Activated CD4-positive, alpha-beta T cell treated with anti-CD3 and anti-CD28 coated beads for 36 hours (primary cell): Measurements from ENCODE around the gene BRD2. TPM values are rescaled to one million over a fixed set of nuclear protein-coding genes. Genes with fewer than 3 reads are reported as not detected.
A peak's percentile ranks its signal among the peaks of the same experiment; 100 is the strongest.

Source experiments
- ATAC-seq: fragments of 200-7000 bp; cut with Tn5 transposase; one replicate; pipeline ENCODE4 v1.10.0; 2021; ENCODE audit warnings: mild to moderate bottlenecking, moderate library complexity
- CTCF ChIA-PET: fragments of 350-600 bp; sonication (Branson Sonifier 250); formaldehyde crosslinking; loops from one replicate; lab custom pipeline; 2021; ENCODE audit warnings: antibody characterized with exemption; lab: Charles Lee
- POLR2A ChIA-PET: fragments of 350-600 bp; sonication (Branson Sonifier 250); formaldehyde crosslinking; loops from one replicate; lab custom pipeline; 2021; ENCODE audit warnings: antibody characterized with exemption, inconsistent platforms; lab: Charles Lee
- DNase-seq: peaks from one replicate; pipeline ENCODE4 v3.0.0-alpha.2; 2020
- H3K27ac Mint-ChIP-seq: one replicate; pipeline ENCODE4 v1.8.0; 2021; ENCODE audit warnings: mixed read lengths
- H3K27me3 Mint-ChIP-seq: one replicate; pipeline ENCODE4 v1.8.0; 2021; ENCODE audit warnings: mixed read lengths
- H3K36me3 Mint-ChIP-seq: one replicate; pipeline ENCODE4 v1.8.0; 2021; ENCODE audit warnings: low read depth, mixed read lengths
- H3K4me1 Mint-ChIP-seq: one replicate; pipeline ENCODE4 v1.8.0; 2021; ENCODE audit warnings: mixed read lengths
- H3K4me3 Mint-ChIP-seq: one replicate; pipeline ENCODE4 v1.8.0; 2021; ENCODE audit warnings: mild to moderate bottlenecking, moderate library complexity, mixed read lengths
- H3K9me3 Mint-ChIP-seq: one replicate; pipeline ENCODE4 v1.8.0; 2021; ENCODE audit warnings: low read depth, mixed read lengths
- intact Hi-C, 2 experiments: fragments of 100-400 bp; cut with DNase I in 1 of 2; cut with micrococcal nuclease in 1 of 2; formaldehyde crosslinking; loops; one replicate each; pipeline versions ENCODE4 v1.14.2 to v1.15.1; 2022 to 2024; cut with DNase I, micrococcal nuclease
- total RNA-seq, 2 experiments: library from RNA; stranded (reverse); gene quantifications; one replicate each; pipeline ENCODE4 v1.2.3, GENCODE V29; 2021

The BRD2 gene
- total RNA-seq, 2 experiments from 2014 or later = 230 to 338 TPM

DNA sequence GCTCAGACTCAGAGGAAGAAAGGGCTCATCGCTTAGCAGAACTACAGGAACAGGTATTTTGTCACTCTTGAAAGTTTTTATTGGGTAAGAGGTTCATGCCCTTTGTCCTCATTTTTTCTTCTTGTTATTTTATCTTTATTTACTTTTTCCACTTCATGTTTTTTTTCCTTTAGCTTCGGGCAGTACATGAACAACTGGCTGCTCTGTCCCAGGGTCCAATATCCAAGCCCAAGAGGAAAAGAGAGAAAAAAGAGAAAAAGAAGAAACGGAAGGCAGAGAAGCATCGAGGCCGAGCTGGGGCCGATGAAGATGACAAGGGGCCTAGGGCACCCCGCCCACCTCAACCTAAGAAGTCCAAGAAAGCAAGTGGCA is 9.5 kb downstream of the BRD2 start:
- ATAC-seq (no peak), DNase-seq (no peak)
- intact Hi-C loops = loop anchor here (10.0 kb wide), 2 partner anchors 783 to 1003 kb away; partner anchors contain the start of genes DXO (in 1 of the 2), GPSM3 (in 1 of the 2) and PBX2 (in 1 of the 2)
- H3K4me1 Mint-ChIP-seq = peaks cover 39% of the 10 kb centered on the region
- CTCF ChIA-PET = interaction anchor here (1.1 to 13.4 kb wide), 4 partner anchors 10 to 92 kb away, joined by 3 to 197 read pairs (median 4); partner anchors contain the start of genes BRD2 and HLA-DMA
- H3K27me3 Mint-ChIP-seq = no peaks in the 10 kb centered on the region
- POLR2A ChIA-PET = interaction anchor here (0.7 to 1.9 kb wide), 3 partner anchors 9 to 25 kb away, joined by 3 to 8 read pairs (median 5); partner anchors contain the start of genes BRD2 and HLA-DMA
- H3K36me3 Mint-ChIP-seq = peaks cover 88% of the 10 kb centered on the region
- no peaks in the 10 kb centered on the region for H3K9me3 Mint-ChIP-seq
- H3K27ac Mint-ChIP-seq = peak overlapping the region; percentile 61
- no peak overlapping the region for H3K4me3 Mint-ChIP-seq

DNA sequence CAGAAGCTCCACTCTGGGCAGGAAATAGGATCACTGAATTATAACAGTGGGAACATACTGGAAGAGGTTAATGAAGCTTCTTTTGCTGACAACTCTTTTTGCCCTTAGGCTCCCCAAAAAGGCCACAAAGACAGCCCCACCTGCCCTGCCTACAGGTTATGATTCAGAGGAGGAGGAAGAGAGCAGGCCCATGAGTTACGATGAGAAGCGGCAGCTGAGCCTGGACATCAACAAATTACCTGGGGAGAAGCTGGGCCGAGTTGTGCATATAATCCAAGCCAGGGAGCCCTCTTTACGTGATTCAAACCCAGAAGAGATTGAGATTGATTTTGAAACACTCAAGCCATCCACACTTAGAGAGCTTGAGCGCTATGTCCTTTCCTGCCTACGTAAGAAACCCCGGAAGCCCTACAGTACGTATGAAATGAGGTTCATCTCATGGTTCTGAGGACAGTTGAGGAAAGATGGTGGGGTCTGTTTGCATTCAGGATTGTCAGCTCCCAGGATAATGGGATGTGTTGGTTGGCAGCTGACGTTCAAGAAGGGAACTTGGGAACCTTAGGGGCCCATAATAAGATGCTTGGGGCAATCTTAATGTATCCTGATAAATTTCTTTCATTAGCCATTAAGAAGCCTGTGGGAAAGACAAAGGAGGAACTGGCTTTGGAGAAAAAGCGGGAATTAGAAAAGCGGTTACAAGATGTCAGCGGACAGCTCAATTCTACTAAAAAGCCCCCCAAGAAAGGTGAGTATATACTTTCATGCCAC is 11.5 kb downstream of the BRD2 start:
- Mint-ChIP-seq H3K4me1 (peaks cover 50% of the 10 kb centered on the region), H3K9me3 (no peaks in the 10 kb centered on the region), H3K27me3 (no peaks in the 10 kb centered on the region), H3K36me3 (peaks cover 68% of the 10 kb centered on the region), H3K4me3 (no peak overlapping the region), H3K27ac (no peak overlapping the region)
- ChIA-PET POLR2A (interaction anchor here (0.9 to 2.4 kb wide), 7 partner anchors 9 to 785 kb away, joined by 3 to 41 read pairs (median 4); partner anchors contain the start of gene BRD2), CTCF (interaction anchor here (0.6 to 3.6 kb wide), 10 partner anchors 9 to 312 kb away, joined by 3 to 36 read pairs (median 5); partner anchors contain the start of genes HLA-DMA and HLA-DMB)
- no peak for ATAC-seq
- intact Hi-C loops = loop anchor here (10.0 kb wide), 2 partner anchors 785 to 1005 kb away; partner anchors contain the start of genes DXO (in 1 of the 2), GPSM3 (in 1 of the 2) and PBX2 (in 1 of the 2)
- DNase-seq = no peak

DNA sequence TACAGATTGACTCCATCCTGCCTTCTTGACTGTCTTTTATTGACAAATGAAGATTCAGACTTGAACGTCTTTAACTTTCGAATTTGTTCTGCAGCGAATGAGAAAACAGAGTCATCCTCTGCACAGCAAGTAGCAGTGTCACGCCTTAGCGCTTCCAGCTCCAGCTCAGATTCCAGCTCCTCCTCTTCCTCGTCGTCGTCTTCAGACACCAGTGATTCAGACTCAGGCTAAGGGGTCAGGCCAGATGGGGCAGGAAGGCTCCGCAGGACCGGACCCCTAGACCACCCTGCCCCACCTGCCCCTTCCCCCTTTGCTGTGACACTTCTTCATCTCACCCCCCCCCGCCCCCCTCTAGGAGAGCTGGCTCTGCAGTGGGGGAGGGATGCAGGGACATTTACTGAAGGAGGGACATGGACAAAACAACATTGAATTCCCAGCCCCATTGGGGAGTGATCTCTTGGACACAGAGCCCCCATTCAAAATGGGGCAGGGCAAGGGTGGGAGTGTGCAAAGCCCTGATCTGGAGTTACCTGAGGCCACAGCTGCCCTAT is 12.2 kb downstream of the BRD2 start:
- no peak for ATAC-seq
- H3K27me3 Mint-ChIP-seq = no peaks in the 10 kb centered on the region
- no peak for DNase-seq
- ChIA-PET POLR2A (interaction anchor here (0.6 to 2.4 kb wide), 8 partner anchors 10 to 1241 kb away, joined by 3 to 41 read pairs (median 4); partner anchors contain the start of genes BRD2 and MSH5), CTCF (interaction anchor here (1.0 to 7.4 kb wide), 10 partner anchors 8 to 95 kb away, joined by 3 to 172 read pairs (median 6); partner anchors contain the start of genes BRD2, HLA-DMA and HLA-DMB)
- no peak overlapping the region for H3K4me3 Mint-ChIP-seq
- intact Hi-C loops = no loop called here
- H3K4me1 Mint-ChIP-seq = peaks cover 43% of the 10 kb centered on the region
- H3K27ac Mint-ChIP-seq = no peak overlapping the region
- H3K9me3 Mint-ChIP-seq = no peaks in the 10 kb centered on the region
- peaks cover 62% of the 10 kb centered on the region for H3K36me3 Mint-ChIP-seq

DNA sequence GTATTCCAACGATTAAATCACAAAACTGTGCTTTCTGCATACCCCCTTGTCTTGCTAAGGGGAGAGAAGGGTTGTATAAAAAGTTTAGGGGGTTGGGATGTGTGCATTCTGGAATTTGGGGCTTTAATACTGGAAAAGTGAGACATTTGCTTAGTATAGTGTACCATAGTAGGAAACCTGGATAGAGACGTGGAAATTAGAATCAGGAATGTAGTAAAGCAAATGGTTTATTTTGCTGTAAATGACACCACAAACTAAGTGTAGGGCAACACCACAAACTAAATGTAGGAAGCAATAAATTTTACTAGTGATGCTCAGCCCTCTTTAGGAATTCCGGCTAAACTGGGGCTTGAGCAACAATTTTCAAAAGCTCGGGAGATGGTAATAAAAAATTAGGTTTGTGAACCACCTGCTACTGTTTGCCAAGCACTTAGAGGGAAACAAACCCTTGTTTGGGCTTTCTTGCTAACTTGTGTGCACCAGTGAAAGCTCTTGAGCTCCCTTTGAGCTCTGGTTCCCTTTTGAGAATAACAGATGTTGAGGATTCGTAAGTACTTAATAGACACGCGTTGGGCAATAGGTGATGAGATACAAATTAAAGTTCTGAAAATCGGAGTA is 13.8 kb downstream of the BRD2 start:
- intact Hi-C loops = no loop called here
- Mint-ChIP-seq H3K27me3 (no peaks in the 10 kb centered on the region), H3K36me3 (peaks cover 45% of the 10 kb centered on the region), H3K9me3 (no peaks in the 10 kb centered on the region), H3K27ac (peak overlapping the region; percentile 22), H3K4me3 (no peak overlapping the region), H3K4me1 (peaks cover 27% of the 10 kb centered on the region)
- ATAC-seq (no peak), DNase-seq (no peak)
- POLR2A ChIA-PET = interaction anchor here (0.6 to 3.7 kb wide), 4 partner anchors 11 to 88 kb away, joined by 3 to 71 read pairs (median 4); partner anchors contain the start of gene BRD2
- CTCF ChIA-PET = interaction anchor here (0.6 to 7.6 kb wide), 11 partner anchors 11 to 143 kb away, joined by 3 to 172 read pairs (median 4); partner anchors contain the start of genes BRD2, HLA-DMA and TAP2

DNA sequence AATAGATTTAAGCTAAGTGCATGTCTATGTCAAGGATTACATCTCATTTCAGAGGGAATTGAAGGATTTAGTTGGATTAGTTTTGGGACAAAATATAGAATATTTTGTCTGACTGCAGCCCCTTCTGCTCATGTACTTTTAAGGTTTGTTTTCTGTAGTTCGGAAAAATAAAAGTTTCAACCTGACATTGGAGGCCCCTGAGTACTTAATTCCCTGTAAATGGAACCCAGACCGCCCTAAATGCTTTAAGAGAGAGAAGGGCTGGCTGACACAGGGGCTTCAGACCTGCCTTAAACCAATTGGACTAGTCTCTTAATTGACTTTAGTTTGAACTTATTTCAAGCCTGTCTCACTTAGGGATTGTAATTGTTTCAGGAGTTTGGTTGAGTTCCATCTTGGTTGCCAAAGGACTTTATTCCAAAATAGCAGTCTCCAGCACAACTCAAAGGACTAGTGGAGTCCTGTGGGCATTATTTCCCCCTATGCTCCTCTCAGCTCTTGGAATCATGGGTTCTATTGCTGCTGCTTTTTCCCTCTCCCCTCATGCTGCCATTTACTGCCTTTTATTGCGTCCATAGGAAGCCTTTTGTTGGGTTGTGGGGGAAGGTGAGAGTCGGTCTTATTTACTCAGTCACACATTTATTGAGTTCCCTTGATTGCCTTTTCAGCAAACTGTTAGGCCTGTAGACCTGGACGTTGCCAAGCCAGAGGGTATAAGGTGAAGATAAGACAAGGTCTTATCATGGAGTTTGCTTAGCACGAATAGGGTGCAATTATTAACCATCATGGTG is 14.5 kb downstream of the BRD2 start:
- ChIA-PET POLR2A (interaction anchor here (0.6 to 3.7 kb wide), 5 partner anchors 12 to 89 kb away, joined by 3 to 71 read pairs (median 4); partner anchors contain the start of gene BRD2), CTCF (interaction anchor here (0.6 to 7.6 kb wide), 19 partner anchors 12 to 409 kb away, joined by 3 to 172 read pairs (median 27); partner anchors contain the start of genes BRD2, HLA-DMA, HLA-DMB and KIFC1)
- Mint-ChIP-seq H3K36me3 (peaks cover 38% of the 10 kb centered on the region), H3K27me3 (no peaks in the 10 kb centered on the region), H3K4me3 (no peak overlapping the region), H3K9me3 (no peaks in the 10 kb centered on the region), H3K27ac (no peak overlapping the region), H3K4me1 (peaks cover 20% of the 10 kb centered on the region)
- intact Hi-C loops = no loop called here
- DNase-seq = no peak
- ATAC-seq = no peak

DNA sequence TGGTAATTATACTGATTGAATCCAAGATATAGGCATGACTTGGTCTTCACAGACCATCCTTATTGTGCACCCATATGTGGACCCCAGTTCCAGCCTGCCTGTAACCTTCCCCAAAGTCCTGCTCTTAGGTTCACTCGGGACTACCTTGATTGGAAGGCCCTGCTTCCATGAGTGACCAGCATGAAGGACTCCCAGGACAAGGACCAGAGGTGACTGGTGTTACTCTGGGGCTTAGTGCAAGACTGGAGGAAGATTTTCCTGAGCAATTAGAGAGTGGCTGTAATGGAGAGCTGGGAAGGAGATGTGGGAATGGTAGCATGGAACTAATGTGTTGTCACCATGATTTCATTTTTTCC is 15.1 kb downstream of the BRD2 start:
- intact Hi-C loops = no loop called here
- no peak for ATAC-seq

DNA sequence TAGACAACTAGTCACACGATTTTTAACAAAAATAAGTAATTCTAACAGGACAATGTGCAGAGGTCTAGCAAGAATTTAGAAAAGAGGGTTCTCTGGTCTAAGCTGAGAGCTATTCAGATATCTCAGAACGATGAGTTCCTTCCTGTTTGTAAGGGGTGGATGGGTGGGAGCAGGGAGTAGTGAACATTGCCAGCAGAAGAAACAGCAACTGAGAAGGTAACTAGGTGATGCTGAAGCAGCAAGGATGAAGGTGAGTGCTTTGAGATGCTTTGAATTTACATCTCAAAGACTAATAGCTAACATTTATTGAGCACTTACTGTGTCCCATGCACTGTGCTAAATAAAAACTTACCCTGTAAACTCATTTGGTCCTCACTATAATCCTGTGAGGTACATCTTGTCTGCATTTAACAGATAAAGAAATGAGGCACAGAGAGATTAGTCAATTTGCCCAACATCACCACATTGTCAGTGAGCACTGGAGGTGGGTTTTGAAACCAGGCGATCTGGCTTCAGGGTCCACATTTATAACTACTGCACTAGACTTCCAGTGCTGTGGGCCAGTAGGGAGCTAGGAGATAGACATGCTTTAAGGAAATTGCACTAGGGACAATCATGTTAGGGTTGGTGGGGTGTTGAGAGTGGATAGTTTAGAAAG is 15.7 kb downstream of the BRD2 start:
- ATAC-seq (peak; percentile 10), DNase-seq (no peak)
- Mint-ChIP-seq H3K27ac (peak overlapping the region; percentile 44), H3K9me3 (no peaks in the 10 kb centered on the region), H3K4me1 (peaks cover 12% of the 10 kb centered on the region), H3K27me3 (no peaks in the 10 kb centered on the region), H3K36me3 (peaks cover 26% of the 10 kb centered on the region), H3K4me3 (no peak overlapping the region)
- intact Hi-C loops = loop anchor here (1.0 to 2.0 kb wide), 4 partner anchors 31 to 99 kb away; partner anchors contain the start of gene HLA-DMA (in 2 of the 2)
- POLR2A ChIA-PET = interaction anchor here (0.7 to 3.7 kb wide), 14 partner anchors 8 to 266 kb away, joined by 3 to 71 read pairs (median 3); partner anchors contain the start of genes BRD2, HLA-DMA and TAP2
- CTCF ChIA-PET = interaction anchor here (0.6 to 7.6 kb wide), 61 partner anchors 9 to 1196 kb away, joined by 3 to 172 read pairs (median 5); partner anchors contain the start of genes BRD2, HLA-DMA, HLA-DMB and PSMB9

More for the DNA sequence above, 15.1 kb downstream of the BRD2 start:
- POLR2A ChIA-PET = interaction anchor here (1.0 to 3.7 kb wide), 5 partner anchors 12 to 128 kb away, joined by 3 to 71 read pairs (median 8); partner anchors contain the start of gene BRD2
- no peak for DNase-seq
- CTCF ChIA-PET = interaction anchor here (0.6 to 7.6 kb wide), 18 partner anchors 10 to 408 kb away, joined by 3 to 172 read pairs (median 22); partner anchors contain the start of genes BRD2, HLA-DMA, HLA-DMB and KIFC1
- peaks cover 32% of the 10 kb centered on the region for H3K36me3 Mint-ChIP-seq
- H3K9me3 Mint-ChIP-seq = no peaks in the 10 kb centered on the region
- H3K27me3 Mint-ChIP-seq = no peaks in the 10 kb centered on the region
- peak overlapping the region; percentile 32 for H3K27ac Mint-ChIP-seq
- H3K4me1 Mint-ChIP-seq = peaks cover 17% of the 10 kb centered on the region
- no peak overlapping the region for H3K4me3 Mint-ChIP-seq

DNA sequence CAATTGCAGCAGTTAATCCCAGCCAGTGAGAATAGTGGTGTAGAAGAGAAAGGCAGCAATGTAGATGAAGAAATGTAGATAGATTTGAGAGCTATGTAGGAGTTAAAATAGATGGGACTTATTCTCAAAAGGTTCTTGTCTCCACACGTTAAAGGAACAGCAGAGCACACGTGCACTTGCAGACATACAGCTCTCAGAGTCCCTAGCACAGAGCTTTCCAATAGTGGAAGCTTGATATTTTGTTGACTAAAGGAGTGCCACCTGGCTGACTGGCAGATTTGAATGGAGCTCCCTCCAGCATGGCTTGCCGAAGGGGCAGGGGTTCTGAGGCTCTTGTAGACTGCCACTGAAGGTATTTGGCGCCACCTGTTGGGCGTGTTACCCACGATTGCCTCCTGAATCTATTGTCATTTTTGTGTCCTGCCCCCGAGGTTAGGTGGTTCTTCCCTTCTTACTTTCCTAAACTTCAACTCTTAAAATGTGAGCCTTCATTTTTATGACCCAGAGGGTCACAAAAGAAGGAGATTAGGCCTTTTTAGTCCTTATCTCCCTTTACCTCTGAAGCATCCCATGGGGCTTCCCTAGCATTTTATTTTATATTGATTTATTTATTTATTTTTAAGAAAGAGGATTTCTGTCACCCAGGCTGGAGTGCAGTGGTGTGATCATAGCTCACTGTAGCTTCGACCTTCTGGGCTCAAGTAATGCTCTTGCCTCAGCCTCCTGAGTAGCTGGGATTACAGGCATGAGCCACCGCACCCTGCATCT is 16.4 kb downstream of the BRD2 start:
- peak; percentile 96 for DNase-seq
- ChIA-PET CTCF (interaction anchor here (0.6 to 7.6 kb wide), 63 partner anchors 9 to 1197 kb away, joined by 3 to 172 read pairs (median 5); partner anchors contain the start of genes BRD2, HLA-DMA, HLA-DMB and PSMB9), POLR2A (interaction anchor here (0.7 to 3.7 kb wide), 13 partner anchors 9 to 265 kb away, joined by 3 to 71 read pairs (median 3); partner anchors contain the start of genes BRD2, HLA-DMA and TAP2)
- Mint-ChIP-seq H3K9me3 (no peaks in the 10 kb centered on the region), H3K4me1 (peaks cover 15% of the 10 kb centered on the region), H3K4me3 (no peak overlapping the region), H3K36me3 (peaks cover 20% of the 10 kb centered on the region), H3K27ac (peak overlapping the region; percentile 44), H3K27me3 (no peaks in the 10 kb centered on the region)
- intact Hi-C loops = loop anchor here (1.0 to 2.0 kb wide), 4 partner anchors 32 to 100 kb away; partner anchors contain the start of gene HLA-DMA (in 2 of the 2)
- ATAC-seq = peak; percentile 88

DNA sequence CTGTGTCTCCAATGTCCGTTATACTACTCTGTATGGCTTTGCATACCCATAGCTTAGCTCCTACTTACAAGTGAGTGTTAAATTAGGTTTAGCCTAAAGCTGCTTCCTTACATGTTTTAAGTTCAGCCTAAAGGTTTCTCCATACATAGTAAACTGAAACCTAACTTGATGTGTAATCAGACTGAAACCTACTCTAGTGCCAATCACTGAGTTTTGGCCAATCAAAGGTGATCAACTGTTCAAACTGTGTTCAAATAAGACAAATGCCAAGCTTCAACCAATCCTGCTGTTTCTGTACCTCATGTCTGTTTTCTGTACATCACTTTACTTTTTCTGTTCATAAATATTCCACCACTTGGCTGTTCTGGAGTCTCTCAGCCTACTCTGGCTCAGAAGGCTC is 21.0 kb downstream of the BRD2 start:
- POLR2A ChIA-PET = no interaction called here
- H3K27me3 Mint-ChIP-seq = no peaks in the 10 kb centered on the region

More for the DNA sequence above, 21.0 kb downstream of the BRD2 start:
- CTCF ChIA-PET = interaction anchor here (0.6 to 7.6 kb wide), 10 partner anchors 9 to 121 kb away, joined by 3 to 154 read pairs (median 4); no protein-coding TSS in a partner anchor
- intact Hi-C loops = no loop called here
- no peaks in the 10 kb centered on the region for H3K36me3 Mint-ChIP-seq
- no peaks in the 10 kb centered on the region for H3K9me3 Mint-ChIP-seq
- DNase-seq (no peak), ATAC-seq (peak; percentile 27)
- no peak overlapping the region for H3K4me3 Mint-ChIP-seq
- H3K27ac Mint-ChIP-seq = no peak overlapping the region
- H3K4me1 Mint-ChIP-seq = peaks cover 7% of the 10 kb centered on the region
